D721Med (cell line): ENCODE data around the gene EFHD2.
"Not testable (repeated sequence)": the region's sequence is repeated elsewhere in the genome, so short reads cannot be mapped to it uniquely, and the experiment has no call there.

Source experiments
- DNase-seq: peaks from one replicate; pipeline ENCODE4 v3.0.0; 2011; ENCODE audit warnings: low spot score; ENCODE audit not compliant: insufficient read length
- FAIRE-seq: peaks from 2 replicates; lab custom pipeline; 2011; peaks lifted over from hg19 to GRCh38; lab: Jason Lieb, UNC
- TF ChIP-seq, protein P1 (sequence below): IDR thresholded peaks from 2 replicates; pipeline ENCODE4 v1.5.1; 2012; ENCODE audit warnings: mild to moderate bottlenecking, control low read depth; ENCODE audit not compliant: insufficient read depth; ENCODE audit errors: missing control alignments

EFHD2 gene

DNA sequence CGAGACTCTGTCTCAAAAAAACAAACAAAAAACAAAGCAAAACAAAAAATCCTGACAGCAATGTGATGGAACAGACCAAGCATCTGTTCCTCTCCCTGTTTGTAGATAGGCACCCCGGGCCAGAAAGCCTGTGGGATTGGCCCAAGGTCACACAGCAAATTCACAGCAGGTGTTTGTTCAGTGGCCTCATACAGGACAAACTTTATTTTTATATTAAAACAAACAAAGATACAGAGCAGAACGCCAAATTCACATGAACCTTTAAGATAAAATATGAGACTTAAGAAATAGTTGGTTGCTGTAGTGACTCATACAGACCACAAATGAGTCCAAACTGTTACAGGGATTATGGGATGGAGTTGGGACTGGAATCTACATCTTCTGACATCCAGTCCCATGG is 44.6 kb downstream of the EFHD2 start:
- DNase-seq (no peak), FAIRE-seq (no peak)
- TF ChIP-seq, protein P1, sequence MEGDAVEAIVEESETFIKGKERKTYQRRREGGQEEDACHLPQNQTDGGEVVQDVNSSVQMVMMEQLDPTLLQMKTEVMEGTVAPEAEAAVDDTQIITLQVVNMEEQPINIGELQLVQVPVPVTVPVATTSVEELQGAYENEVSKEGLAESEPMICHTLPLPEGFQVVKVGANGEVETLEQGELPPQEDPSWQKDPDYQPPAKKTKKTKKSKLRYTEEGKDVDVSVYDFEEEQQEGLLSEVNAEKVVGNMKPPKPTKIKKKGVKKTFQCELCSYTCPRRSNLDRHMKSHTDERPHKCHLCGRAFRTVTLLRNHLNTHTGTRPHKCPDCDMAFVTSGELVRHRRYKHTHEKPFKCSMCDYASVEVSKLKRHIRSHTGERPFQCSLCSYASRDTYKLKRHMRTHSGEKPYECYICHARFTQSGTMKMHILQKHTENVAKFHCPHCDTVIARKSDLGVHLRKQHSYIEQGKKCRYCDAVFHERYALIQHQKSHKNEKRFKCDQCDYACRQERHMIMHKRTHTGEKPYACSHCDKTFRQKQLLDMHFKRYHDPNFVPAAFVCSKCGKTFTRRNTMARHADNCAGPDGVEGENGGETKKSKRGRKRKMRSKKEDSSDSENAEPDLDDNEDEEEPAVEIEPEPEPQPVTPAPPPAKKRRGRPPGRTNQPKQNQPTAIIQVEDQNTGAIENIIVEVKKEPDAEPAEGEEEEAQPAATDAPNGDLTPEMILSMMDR: no peak

DNA sequence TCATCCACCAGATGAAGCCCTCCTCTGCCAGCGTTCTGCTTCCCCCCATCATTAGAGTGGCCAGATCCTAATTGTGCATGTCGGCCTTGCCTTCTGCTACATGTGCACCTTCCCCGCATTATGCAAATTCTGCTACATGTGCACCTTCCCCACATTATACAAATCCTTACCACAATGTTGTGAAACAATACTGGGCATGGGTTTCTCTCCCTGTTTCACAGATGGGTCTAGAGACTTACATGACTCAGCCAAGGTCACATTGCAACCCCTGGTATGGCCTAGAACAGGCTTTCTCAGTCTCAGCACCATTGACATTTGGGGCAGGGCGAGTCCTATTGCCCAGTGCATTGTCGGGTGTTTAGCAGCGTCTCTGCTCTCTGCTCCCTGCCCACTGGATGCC is 45.8 kb downstream of the EFHD2 start:
- FAIRE-seq (no peak), DNase-seq (no peak)
- TF ChIP-seq, protein P1: no peak

DNA sequence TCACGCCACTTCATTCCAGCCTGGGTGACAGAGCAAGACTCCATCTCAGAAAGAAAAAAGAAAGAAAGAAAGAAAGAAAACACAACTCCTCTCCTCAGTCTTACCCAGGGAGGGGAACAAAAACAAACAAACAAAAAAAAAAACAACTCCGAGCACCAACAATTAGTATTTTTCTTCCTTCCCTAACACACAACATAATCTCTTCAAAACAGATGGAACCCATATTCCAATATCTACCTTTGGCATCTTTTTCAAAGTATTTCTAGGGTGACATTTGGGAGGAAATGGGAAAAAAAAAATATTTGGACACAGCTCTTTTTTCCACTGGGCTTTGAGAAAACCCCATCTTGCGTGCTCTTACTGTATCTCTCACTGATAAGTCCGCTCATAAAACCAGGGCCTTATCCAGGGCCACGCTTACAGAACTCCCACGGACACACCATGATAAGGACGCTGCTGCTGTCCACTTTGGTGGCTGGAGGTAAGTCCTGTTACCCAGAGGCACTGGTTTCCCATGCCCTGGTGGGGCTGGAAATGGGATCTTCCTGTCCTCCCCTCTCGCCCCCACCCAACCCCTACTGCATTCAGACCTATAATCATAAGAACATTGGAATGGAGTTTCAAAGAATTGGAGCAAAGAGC is 46.7 kb downstream of the EFHD2 start, which contains the start of gene CELA2A:
Gene CELA2A, plus strand, starts transcription at position 420 of the 642 bp plus-strand sequence. Its CDS starts 22 bp downstream, at position 442.
- FAIRE-seq (no peak), DNase-seq (no peak)
- TF ChIP-seq, protein P1: no peak

DNA sequence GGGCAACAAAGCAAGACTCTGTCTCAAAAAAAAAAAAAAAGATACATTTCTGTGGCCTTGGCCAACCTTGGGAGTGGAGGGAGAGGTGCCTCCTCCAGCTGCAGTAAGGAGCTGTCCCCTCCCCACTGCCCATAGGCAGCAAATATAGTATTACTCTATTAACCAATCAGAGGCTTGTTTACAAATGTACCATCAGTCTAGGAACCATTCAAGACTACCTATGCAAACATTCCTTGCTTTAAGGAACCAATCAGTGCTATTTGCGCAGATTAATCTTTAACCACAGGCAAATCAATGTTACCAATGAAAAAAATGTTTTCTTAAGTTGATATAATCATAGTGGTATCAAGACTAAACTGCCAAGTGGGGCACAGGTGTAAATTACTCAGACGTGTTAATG is 47.9 kb downstream of the EFHD2 start:
- TF ChIP-seq, protein P1: no peak
- no peak for DNase-seq
- no peak for FAIRE-seq

DNA sequence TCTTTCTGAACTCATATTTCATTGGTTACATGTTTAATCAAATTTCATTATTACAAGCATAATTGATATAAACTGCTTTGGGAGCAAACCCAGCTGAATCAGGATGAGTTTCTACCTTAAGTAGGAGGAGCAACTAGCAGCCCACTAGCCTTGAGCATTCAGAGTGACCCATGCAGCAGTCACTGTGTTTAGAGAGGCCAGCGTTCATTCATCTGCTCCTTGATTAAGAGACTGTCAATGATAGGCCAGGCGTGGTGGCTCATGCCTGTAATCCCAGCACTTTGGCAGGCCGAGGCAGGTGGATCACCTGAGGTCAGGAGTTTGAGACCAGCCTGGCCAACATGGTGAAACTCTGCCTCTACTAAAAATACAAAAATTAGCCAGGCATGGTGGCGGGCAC is 48.7 kb downstream of the EFHD2 start:
- not testable (repeated sequence) for FAIRE-seq

DNA sequence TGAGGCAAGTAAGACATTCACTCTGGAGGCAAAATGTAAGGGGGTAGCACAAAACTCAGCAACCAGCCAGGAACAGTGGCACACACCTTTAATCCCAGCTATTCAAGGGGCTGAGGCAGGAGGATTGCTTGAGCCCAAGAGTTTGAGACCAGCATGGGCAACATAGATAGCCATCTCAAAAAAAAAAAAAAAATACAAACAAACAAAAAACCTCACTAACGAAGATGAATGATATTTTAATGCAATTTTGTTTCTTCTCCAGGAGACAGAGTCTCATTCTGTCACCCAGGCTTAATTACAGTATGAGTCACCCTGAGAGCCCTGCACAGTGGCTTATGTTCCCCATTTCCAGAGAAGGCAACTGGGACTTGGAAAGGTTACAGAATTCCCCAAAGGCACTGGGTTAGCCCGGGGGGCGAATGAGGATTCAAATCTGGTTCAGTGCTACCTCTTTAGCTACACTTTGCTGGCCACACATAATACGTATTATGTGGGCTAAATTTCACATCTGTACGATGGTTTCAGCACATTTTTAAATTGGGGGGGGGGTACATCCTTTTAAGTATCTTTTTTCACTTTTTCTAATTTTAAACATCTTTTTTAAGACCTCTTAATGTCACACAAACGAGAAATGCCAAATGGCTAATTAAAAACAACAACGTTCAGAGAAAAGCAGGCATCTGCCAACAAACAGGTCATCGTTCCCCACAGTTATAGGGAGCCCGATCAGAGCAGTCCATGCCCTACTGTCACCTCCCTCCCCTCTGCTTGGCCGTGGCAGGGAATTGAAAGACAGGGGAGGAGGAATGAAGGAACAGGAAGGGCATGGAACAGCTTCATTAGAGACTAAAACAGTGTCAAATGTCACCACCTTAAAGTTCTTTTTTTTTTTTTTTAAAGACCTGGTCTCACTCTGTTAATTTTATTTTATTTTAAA is 50.4 kb downstream of the EFHD2 start:
- no peak for DNase-seq

More for the DNA sequence above, 48.7 kb downstream of the EFHD2 start:
- DNase-seq: not testable (repeated sequence)

DNA sequence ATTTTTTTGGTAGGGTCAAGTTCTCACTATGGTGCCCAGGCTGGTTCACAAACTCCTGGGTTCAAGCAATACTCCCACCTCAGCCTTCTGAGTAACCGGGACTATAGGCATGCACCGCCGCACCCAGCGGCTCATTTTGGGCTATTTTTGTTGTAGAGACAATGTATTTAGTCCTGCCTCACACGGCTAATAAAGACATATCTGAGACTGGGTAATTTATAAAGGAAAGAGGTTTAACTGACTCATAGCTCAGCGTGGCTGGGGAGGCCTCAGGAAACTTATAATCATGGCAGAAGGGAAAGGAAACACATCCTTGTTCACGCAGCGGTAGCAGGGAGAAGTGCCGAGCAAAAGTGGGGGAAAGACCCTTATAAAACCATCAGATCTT is 51.0 kb downstream of the EFHD2 start:
- FAIRE-seq (no peak), DNase-seq (no peak)
- TF ChIP-seq, protein P1: no peak

More for the DNA sequence above, 50.4 kb downstream of the EFHD2 start:
- no peak for FAIRE-seq
- TF ChIP-seq, protein P1: no peak

DNA sequence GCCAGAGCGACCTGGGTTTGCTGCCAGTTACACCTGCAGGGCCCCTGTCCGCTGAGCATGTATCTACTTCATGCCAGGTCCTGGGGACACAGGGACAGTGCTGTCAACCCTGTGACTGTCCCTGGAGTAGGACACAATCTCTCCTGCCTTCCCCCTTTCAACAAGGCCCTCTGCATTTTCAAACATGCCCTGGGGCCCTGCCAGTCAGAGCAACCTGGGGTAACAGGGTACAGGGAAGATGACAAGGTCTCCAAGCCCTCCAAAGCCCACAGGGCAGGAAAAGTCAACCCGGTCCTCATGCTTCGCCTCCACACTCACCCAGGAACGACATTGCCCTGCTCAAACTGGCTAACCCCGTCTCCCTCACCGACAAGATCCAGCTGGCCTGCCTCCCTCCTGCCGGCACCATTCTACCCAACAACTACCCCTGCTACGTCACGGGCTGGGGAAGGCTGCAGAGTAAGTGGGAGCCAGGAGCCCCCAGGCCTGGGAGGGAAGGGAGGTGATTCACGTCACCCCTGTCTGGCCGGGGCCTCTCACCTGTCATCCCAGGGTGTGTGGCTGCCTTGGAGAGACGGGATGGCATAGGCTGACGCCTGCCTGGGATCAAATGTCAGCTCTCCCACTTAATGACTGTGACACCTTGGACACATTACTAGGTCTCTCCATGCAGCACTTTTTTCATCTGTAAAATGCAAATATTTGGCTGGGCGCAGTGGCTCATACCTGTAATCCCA is 53.5 kb downstream of the EFHD2 start:
- FAIRE-seq, DNase-seq: not testable (repeated sequence)

DNA sequence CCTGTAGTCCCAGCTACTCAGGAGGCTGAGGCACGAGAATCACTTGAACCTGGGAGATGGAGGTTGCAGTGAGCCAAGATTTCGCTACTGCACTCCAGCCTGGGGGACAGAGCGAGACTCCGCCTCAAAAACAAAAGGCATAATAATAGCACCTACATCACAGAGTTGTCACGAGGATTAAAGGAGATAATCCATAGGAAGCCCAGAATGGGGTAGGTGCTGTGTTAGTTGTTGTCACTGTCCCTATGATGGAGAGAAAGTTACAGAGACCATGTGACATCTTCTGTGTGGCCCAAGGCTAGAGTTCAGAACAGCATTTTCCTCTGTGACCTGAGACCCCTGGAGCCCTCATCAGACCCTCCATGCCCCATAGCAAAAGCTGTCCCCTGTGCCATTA is 54.2 kb downstream of the EFHD2 start:
- FAIRE-seq, DNase-seq: not testable (repeated sequence)
